Vagina (tissue), 2 donors: ENCODE data around the gene OBSCN. TPM values are rescaled to one million over a fixed set of nuclear protein-coding genes. Genes with fewer than 3 reads are reported as not detected.

Source experiments
- DNase-seq, 2 donors: peaks; one replicate each; pipeline ENCODE4 v3.0.0-alpha.2; 2017; ENCODE audit errors: extremely low spot score in 2 of 2
- H3K27ac ChIP-seq: fragments of 200-600 bp; sonication (generic); one replicate; pipeline ENCODE4 v1.5.1; 2019
- H3K27me3 ChIP-seq: fragments of 200-600 bp; sonication (generic); one replicate; pipeline ENCODE4 v1.5.1; 2019
- H3K36me3 ChIP-seq, 2 donors: fragments of 200-600 bp; sonication (generic); one replicate each; pipeline ENCODE4 v1.5.1; 2017 to 2019
- H3K4me1 ChIP-seq: fragments of 200-600 bp; sonication (generic); one replicate; pipeline ENCODE4 v1.5.1; 2019
- H3K4me3 ChIP-seq, 2 donors: fragments of 200-600 bp; sonication (generic); 1 replicate in 1 of 2; 2 replicates in 1 of 2; pipeline ENCODE4 v1.5.1; 2016 to 2019
- H3K9me3 ChIP-seq: fragments of 200-600 bp; sonication (generic); one replicate; pipeline ENCODE4 v1.5.1; 2019
- POLR2A ChIP-seq, 2 donors: fragments of 450-650 bp; IDR thresholded peaks; one replicate each; pipeline ENCODE4 v1.6.1; 2017; ENCODE audit warnings: antibody characterized with exemption in 2 of 2, mild to moderate bottlenecking in 2 of 2, moderate library complexity in 2 of 2
- POLR2AphosphoS5 ChIP-seq, 2 donors: sonication (generic); formaldehyde crosslinking; IDR thresholded peaks; one replicate each; pipeline ENCODE4 v1.9.0; 2017; ENCODE audit warnings: antibody characterized with exemption in 2 of 2, mild to moderate bottlenecking in 2 of 2, low read depth in 1 of 2; ENCODE audit not compliant: insufficient read depth in 1 of 2
- intact Hi-C: fragments of 100-400 bp; cut with DNase I; formaldehyde crosslinking; loops from one replicate; pipeline ENCODE4 v1.15.1; 2023
- total RNA-seq: library from RNA; depleted of rRNA; stranded (reverse); fragments of >200 nt; gene quantifications from one replicate; pipeline ENCODE4 v1.2.3, GENCODE V29; 2016
- TF ChIP-seq, protein P1 (sequence below), 3 experiments: fragments of 450-650 bp in 2 of 3; fragments of 200-600 bp in 1 of 3; sonication (generic) in 1 of 3; IDR thresholded peaks; one replicate each; pipeline ENCODE4 v1.5.1; 2017 to 2019; ENCODE audit warnings: antibody characterized with exemption in 3 of 3, mild to moderate bottlenecking in 2 of 3, moderate library complexity in 2 of 3

Gene OBSCN
- total RNA-seq, 1 donor from 2014 or later = 35.8 TPM

DNA sequence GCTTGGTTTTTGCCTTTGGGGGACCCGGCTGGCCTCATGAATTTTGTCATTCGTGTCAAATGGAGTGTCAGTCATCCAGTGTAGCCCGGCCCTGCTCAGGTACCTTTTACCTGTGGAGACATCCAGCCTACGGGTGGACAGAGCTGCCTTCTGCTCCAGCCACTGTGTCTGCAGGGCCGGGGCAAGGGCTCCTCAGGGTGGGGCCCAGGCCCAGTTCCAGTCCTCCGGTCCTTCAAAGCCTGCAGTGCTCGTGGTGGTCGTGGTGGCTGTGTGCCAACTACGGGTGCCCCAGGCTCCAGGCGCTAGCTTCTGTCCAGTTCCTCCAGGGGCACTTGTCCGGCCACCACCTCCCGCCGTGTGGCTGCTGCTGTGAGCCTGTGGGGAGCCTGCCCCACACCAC lies 144.0 kb downstream of the OBSCN start:
- Histone ChIP-seq H3K4me1 (peaks cover 12% of the 10 kb centered on the region), H3K9me3 (no peaks in the 10 kb centered on the region), H3K4me3 (no peak overlapping the region), H3K27me3 (no peaks in the 10 kb centered on the region), H3K36me3 (no peaks in the 10 kb centered on the region), H3K27ac (no peak overlapping the region)
- DNase-seq = no peak
- intact Hi-C loops = no loop called here
- TF ChIP-seq POLR2A (IDR thresholded peaks at IDR 0.05) (no peak), POLR2AphosphoS5 (IDR thresholded peaks at IDR 0.05; ENCODE audit: insufficient read depth in 1 of 2, low read depth in 1 of 2) (no peak)
- TF ChIP-seq, protein P1, sequence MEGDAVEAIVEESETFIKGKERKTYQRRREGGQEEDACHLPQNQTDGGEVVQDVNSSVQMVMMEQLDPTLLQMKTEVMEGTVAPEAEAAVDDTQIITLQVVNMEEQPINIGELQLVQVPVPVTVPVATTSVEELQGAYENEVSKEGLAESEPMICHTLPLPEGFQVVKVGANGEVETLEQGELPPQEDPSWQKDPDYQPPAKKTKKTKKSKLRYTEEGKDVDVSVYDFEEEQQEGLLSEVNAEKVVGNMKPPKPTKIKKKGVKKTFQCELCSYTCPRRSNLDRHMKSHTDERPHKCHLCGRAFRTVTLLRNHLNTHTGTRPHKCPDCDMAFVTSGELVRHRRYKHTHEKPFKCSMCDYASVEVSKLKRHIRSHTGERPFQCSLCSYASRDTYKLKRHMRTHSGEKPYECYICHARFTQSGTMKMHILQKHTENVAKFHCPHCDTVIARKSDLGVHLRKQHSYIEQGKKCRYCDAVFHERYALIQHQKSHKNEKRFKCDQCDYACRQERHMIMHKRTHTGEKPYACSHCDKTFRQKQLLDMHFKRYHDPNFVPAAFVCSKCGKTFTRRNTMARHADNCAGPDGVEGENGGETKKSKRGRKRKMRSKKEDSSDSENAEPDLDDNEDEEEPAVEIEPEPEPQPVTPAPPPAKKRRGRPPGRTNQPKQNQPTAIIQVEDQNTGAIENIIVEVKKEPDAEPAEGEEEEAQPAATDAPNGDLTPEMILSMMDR (IDR thresholded peaks at IDR 0.05) = no peak

DNA sequence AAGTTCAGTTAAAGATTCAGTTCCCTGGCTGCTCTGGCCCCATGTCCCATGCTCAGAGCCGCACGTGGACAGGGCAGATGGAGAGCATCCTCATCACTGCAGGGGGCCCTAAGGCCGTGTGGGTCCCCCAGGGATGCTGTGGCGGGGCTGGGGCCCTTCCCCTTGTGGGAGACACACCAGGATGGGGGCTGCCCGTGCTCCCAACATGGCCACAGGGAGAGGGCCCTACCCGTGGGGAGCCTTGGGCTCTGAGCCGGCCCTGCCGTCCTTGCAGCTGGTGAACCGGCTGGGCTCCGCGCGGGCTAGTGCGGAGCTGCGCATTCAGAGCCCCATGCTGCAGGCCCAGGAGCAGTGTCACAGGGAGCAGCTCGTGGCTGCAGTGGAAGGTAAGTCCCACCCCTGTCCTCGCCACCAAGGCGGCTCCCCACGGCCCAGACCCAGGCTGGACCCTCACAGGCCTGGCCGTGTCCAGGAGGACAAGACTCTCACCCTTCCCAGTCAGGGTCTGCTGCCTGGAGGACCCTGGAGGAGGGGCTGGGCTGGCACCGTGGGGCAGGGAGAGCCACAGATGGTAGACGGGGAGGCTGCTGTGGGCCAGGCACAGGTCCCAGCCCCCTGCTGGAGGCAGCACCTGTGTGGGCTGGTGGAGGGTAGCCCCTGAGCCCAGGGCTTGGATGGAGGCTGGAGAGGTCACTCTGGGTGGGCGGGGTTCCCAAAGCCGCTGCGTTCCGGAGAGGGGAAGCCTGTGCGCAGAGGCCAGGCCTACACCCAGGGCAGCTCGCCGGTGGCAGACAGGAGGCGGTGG lies 145.0 kb downstream of the OBSCN start:
- no peak for DNase-seq
- no peak for TF ChIP-seq POLR2A (IDR thresholded peaks at IDR 0.05)
- TF ChIP-seq, protein P1 (IDR thresholded peaks at IDR 0.05) = no peak
- no peak for TF ChIP-seq POLR2AphosphoS5 (IDR thresholded peaks at IDR 0.05; ENCODE audit: insufficient read depth in 1 of 2, low read depth in 1 of 2)

DNA sequence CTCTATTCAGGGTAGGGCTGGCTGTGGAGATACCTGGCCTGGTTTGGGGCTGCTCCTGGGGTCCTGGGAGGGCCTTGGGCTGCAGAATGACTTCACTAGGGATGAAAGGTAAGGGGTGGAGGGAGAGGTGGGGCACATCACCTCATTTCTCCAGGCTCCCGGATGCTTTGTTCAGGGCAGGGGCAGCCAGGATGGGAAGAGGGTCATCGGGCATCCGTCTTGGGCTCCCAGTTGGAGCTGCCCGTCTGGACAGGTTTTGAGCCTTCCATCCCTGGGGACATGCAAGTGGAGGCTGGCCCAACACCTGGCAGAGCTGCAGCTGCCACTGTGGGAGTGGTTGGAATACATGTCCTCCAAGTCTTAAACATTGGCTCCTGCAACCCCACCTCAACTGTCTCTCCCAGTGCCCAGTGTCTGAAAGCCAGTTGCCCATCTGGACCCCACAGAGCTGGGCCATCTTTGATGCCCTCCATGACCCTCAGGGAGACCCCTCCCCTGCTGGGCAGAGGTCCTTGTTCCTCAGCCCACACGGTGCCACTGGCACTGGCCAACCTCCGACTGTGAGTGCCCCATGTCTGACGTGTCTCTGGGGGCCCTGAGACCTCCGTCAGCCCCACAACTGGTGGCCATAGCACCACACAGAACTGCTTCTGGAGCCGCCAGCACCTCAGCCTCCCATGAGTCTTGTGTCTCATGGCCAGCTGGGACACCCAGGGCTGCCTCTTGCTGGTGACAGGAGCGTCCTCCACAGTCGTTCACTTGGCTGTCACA lies 145.9 kb downstream of the OBSCN start:
- Histone ChIP-seq H3K27ac (no peak overlapping the region), H3K4me1 (peaks cover 12% of the 10 kb centered on the region), H3K27me3 (no peaks in the 10 kb centered on the region), H3K4me3 (no peak overlapping the region), H3K36me3 (no peaks in the 10 kb centered on the region), H3K9me3 (no peaks in the 10 kb centered on the region)
- DNase-seq = no peak
- TF ChIP-seq, protein P1 (IDR thresholded peaks at IDR 0.05) = no peak
- TF ChIP-seq POLR2A (IDR thresholded peaks at IDR 0.05) (no peak), POLR2AphosphoS5 (IDR thresholded peaks at IDR 0.05; ENCODE audit: insufficient read depth in 1 of 2, low read depth in 1 of 2) (no peak)
- intact Hi-C loops = no loop called here

More for the DNA sequence above, 145.0 kb downstream of the OBSCN start:
- H3K27ac ChIP-seq = no peak overlapping the region
- intact Hi-C loops = no loop called here
- no peaks in the 10 kb centered on the region for H3K9me3 ChIP-seq
- H3K4me3 ChIP-seq = no peak overlapping the region
- no peaks in the 10 kb centered on the region for H3K36me3 ChIP-seq
- H3K4me1 ChIP-seq = peaks cover 12% of the 10 kb centered on the region
- H3K27me3 ChIP-seq = no peaks in the 10 kb centered on the region

DNA sequence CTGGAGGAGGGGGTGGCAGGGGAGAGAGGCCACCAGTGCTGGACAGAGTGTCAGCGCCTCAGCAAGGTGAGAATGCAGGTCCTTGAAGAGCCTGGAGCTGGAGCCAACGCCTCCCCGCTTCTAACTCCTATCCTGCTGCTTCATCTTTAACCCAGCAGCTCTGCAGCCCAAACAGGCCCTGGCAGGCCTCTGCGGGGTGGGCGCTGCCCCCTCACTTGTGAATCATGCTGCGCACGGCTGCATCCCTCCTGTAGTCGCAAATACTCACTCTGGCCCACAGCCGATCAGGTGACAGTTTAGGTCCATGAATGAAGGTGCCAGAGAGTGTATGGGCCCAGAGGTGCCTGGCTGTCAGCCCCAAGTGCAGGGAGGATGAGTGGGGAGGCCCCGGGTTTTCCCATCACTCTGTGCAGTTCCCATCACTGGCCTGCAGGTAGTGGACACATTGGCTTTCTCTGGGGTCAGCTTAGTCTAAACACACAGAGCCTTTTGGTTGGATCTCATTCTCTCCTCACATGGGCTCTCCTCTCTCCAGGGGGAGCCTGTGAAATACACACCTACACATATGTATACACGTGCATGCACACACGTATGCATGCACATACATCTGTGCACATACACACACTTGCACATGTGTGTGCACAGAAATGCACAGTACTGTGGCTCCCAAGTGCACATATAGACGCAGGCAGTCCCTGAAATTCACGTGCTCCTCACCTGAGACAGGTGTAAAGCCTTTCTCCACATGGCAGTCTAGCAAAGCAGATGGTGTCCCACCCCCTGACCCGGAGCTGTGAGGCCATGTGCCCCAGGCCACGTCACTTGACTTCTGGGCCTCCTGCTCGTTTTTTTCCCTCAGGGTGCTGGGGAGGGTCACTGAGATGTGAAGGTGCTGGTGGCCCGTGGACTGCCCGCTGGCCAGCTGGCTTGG lies 146.8 kb downstream of the OBSCN start:
- H3K27ac ChIP-seq = no peak overlapping the region
- no peaks in the 10 kb centered on the region for H3K36me3 ChIP-seq
- TF ChIP-seq, protein P1 (IDR thresholded peaks at IDR 0.05) = no peak
- TF ChIP-seq POLR2A (IDR thresholded peaks at IDR 0.05) (no peak), POLR2AphosphoS5 (IDR thresholded peaks at IDR 0.05; ENCODE audit: insufficient read depth in 1 of 2, low read depth in 1 of 2) (no peak)
- no peak for DNase-seq
- H3K4me1 ChIP-seq = peaks cover 12% of the 10 kb centered on the region
- H3K4me3 ChIP-seq = no peak overlapping the region
- H3K27me3 ChIP-seq = no peaks in the 10 kb centered on the region
- H3K9me3 ChIP-seq = no peaks in the 10 kb centered on the region
- intact Hi-C loops = no loop called here
